GM21529 (cell line): Measurements from ENCODE around the gene ANKRD42.

Source experiments
- ATAC-seq: cut with Tn5 transposase; IDR thresholded peaks from one replicate; pipeline ENCODE4 v1.9.1; 2021; ENCODE audit not compliant: unreplicated experiment

Gene ANKRD42

GRCh38 chr11:83285771-83286528, 92.4 kb downstream of the ANKRD42 start, which contains the start of gene CCDC90B:
Gene CCDC90B, minus strand, starts transcription at chr11:83286367. Its CDS starts 395 bp downstream, at chr11:83285972.
- peak; percentile 88 for ATAC-seq

GRCh38 chr11:83287631-83288030, 94.1 kb downstream of the ANKRD42 start:
- no peak for ATAC-seq

GRCh38 chr11:83292709-83293456, 99.4 kb downstream of the ANKRD42 start:
- ATAC-seq, result peak; percentile 71

- no peak for ATAC-seq
Measured at GRCh38 chr11:83293457-83293774, 99.9 kb downstream of the ANKRD42 start.

- ATAC-seq, result no peak
Measured at GRCh38 chr11:83294208-83294607, 100.7 kb downstream of the ANKRD42 start.
